Measurements from ENCODE around the gene GP1BB. TPM values are rescaled to one million over a fixed set of nuclear protein-coding genes. Genes with fewer than 3 reads are reported as not detected.
A peak's percentile ranks its signal among the peaks of the same experiment; 100 is the strongest.

The GP1BB gene
- total RNA-seq, 1 experiment from 2014 or later, result 4.9 TPM

DNA sequence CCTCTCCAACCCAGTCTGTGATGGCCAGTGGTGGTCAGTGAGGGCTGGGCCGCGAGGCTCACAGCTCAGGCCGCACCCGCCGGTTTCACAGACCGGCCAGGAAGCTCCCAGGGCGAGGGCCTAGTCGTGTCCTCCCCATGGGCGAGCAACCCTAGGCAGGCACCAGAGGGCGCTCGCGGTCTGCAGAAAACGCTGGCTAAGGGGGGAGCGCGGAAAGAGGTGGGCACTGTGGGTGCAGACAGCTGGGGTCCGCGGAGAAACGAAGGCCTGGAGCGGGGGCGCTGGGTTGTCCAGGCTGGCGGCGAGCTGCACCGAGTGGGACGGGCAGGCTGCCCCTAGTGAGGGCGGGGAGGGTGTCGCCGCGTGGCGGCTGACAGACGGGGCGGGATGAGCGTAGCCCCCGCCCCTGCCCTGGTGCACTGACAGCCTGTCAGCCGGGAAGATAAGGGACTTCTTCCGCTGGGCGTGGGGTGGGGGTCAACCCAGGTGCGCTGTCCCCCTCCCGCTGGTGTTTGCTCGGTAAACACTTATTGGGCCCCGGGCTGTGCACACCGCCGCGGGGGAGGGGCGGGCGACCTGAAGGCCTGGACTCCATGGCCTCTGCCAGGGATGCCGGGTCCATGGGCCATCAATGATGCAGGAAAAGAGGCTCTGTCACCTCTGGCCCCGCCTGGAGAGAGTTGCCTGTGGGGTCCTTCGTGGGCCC is 7.5 kb downstream of the GP1BB start:
- Histone ChIP-seq H3K9me3 (replicated peaks) (no peaks in the 10 kb centered on the region), H3K36me3 (no peaks in the 10 kb centered on the region), H3K4me1 (replicated peaks) (peaks cover 10% of the 10 kb centered on the region), H3K4me3 (peak overlapping the region; percentile 32), H3K27me3 (replicated peaks) (no peaks in the 10 kb centered on the region), H3K27ac (no peak overlapping the region)
- DNase-seq (ENCODE audit: low read depth in 1 of 2, low spot score in 2 of 2), result peak; percentile 83 to 85

DNA sequence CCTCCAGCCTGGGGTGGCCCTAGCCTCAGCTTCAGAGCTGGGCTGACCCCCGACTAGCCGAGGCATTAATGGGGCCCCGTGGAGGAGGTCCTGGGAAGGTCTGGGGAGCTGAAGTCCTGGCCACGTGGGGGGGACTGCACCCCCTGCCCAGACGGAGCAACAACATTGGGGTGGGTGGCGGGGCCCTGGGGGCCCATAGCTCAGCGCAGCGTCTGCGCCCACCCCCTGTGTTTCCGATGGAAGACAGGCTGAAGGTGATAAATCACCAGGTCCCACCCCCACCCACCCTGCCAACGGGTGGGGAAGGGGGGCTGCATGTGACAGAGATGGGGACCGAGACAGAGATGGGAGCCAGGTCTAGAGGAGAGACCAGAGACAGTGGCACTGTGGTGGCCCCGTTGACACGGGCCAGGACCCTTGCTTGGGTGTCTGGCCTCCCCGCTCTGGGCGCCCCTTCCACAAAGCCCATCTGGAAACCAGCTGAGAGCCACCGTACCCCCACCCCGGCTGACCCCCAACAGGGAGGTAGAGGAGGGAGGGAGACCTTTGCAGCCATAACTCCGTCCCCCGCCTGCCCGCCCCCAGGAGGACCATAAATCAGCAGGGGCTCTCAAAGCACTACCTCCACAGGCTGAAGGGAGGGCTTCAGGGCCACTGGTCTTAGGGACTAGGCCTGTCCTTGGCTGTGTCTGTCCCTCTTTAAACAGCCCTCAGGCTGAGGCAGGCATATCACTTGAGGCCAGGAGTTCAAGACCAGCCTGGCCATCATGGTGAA is 8.2 kb downstream of the GP1BB start:
- H3K9me3 ChIP-seq (replicated peaks), result no peaks in the 10 kb centered on the region
- DNase-seq (ENCODE audit: low read depth in 1 of 2, low spot score in 2 of 2), result no peak
- no peak overlapping the region for H3K27ac ChIP-seq
- H3K36me3 ChIP-seq, result no peaks in the 10 kb centered on the region
- H3K4me3 ChIP-seq, result no peak overlapping the region; the same call in 1 of the 2 replicates
- peaks cover 10% of the 10 kb centered on the region for H3K4me1 ChIP-seq (replicated peaks)
- no peaks in the 10 kb centered on the region for H3K27me3 ChIP-seq (replicated peaks)

DNA sequence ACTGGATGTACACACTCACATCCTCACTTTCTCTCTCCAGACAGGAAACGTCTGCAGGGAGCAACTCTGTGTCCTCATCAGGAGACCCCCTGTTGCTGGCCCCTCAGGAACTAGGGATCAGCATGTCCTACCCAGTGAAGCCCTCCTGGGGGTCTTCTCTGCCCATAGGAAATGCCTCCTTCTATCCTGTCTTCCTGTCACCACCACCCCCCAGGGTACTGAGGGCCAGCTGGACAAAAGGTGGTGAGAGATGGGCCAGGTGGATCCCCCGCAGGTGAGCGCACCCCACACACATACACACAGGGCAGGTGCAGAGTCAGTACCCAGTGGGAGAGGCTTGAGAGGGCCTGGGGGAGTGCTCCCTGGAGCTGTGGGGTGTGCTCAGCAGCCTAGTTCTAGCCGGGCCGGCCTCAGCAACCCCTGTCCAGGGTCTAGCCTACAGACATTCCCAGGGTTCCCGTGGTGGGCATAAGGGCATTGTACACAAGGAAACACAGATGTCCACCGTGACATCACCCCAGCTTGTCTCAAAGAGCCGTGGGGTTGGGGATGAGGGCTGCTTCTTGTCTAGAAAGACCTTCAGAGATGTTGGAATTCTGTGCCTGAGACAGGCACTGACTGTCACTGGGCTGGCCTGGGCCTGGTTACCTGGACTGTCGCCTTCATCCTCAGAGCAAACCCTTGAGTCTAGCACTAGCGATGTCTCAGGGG is 9.2 kb downstream of the GP1BB start:
- Histone ChIP-seq H3K36me3 (no peaks in the 10 kb centered on the region), H3K27ac (no peak overlapping the region), H3K4me3 (no peak overlapping the region), H3K27me3 (replicated peaks) (no peaks in the 10 kb centered on the region), H3K4me1 (replicated peaks) (peaks cover 10% of the 10 kb centered on the region), H3K9me3 (replicated peaks) (no peaks in the 10 kb centered on the region)
- no peak for DNase-seq (ENCODE audit: low read depth in 1 of 2, low spot score in 2 of 2)

DNA sequence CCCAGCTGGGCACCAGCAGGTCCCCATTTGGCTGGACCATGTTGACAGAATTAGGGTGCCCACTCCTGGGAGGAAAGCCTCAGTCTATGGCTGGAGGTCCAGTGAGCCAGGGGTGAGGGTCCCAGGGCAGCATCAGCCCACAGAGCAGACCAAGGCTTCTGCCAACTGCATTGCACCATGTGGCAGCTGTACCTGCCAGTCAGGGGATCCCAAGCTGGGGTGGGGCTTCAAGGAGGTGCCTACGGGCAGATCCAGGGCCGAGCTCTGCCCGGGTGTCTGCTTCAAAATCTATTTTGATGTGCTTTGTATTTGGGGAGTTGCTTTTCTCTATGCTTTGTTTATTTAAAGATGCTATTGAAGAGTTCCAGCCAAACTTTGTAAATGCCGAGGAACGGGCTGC is 10.4 kb downstream of the GP1BB start:
- Histone ChIP-seq H3K4me3 (no peak overlapping the region), H3K9me3 (replicated peaks) (no peaks in the 10 kb centered on the region), H3K27ac (no peak overlapping the region), H3K4me1 (replicated peaks) (peaks cover 10% of the 10 kb centered on the region), H3K36me3 (no peaks in the 10 kb centered on the region), H3K27me3 (replicated peaks) (no peaks in the 10 kb centered on the region)
- DNase-seq (ENCODE audit: low read depth in 1 of 2, low spot score in 2 of 2), result no peak

DNA sequence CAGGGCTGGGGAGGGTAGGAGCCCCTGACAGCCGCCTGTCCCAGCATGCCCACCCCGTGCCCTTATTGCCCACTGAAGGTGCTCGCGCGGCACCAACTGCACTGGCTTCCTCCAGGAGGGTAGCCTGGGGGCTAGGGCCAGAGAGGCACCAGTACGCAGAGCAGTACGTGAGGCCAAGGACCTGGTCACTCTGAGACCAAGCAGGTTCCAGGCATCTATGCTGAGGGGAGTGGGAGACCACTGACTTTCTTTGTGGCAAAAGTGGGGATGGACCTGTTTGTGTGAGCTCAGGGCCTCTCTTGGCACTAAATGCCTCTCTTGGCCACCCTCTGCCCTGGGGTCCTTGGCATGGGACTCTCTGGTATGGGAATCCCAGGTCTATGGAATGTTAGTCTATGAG is 10.8 kb downstream of the GP1BB start:
- H3K4me3 ChIP-seq, result no peak overlapping the region
- no peaks in the 10 kb centered on the region for H3K27me3 ChIP-seq (replicated peaks)
- peaks cover 10% of the 10 kb centered on the region for H3K4me1 ChIP-seq (replicated peaks)
- no peaks in the 10 kb centered on the region for H3K36me3 ChIP-seq
- no peak overlapping the region for H3K27ac ChIP-seq
- no peaks in the 10 kb centered on the region for H3K9me3 ChIP-seq (replicated peaks)
- DNase-seq (ENCODE audit: low read depth in 1 of 2, low spot score in 2 of 2), result no peak

DNA sequence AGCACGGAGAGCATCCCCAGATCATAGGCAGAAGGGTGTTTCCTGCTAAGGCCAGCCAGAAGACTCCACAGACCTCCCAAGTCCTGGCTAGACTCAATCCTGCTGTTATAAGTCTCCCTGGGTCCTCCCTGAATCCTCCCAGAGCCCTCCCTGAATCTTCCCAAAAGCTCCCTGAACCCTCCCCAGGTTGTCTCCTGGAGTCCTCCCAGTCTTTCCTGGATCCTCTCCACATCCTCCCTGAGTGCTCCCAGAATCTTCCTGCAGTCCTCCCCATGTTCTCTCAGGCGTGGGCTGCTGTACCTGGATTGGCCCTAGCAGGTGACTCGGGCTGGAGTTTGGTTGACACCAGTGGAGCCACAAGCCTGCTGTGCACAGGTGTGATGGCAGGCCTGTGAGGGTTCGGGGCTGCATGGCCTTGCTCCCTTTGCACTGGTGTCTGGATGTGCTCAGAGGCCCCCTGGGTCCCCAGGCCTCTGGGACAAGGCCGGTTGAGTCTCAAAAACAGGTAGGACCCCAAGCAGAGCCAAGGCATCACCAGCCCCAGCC is 11.6 kb downstream of the GP1BB start:
- Histone ChIP-seq H3K27ac (no peak overlapping the region), H3K27me3 (replicated peaks) (no peaks in the 10 kb centered on the region), H3K36me3 (no peaks in the 10 kb centered on the region), H3K4me3 (no peak overlapping the region), H3K4me1 (replicated peaks) (peaks cover 10% of the 10 kb centered on the region), H3K9me3 (replicated peaks) (no peaks in the 10 kb centered on the region)
- no peak for DNase-seq (ENCODE audit: low read depth in 1 of 2, low spot score in 2 of 2)

DNA sequence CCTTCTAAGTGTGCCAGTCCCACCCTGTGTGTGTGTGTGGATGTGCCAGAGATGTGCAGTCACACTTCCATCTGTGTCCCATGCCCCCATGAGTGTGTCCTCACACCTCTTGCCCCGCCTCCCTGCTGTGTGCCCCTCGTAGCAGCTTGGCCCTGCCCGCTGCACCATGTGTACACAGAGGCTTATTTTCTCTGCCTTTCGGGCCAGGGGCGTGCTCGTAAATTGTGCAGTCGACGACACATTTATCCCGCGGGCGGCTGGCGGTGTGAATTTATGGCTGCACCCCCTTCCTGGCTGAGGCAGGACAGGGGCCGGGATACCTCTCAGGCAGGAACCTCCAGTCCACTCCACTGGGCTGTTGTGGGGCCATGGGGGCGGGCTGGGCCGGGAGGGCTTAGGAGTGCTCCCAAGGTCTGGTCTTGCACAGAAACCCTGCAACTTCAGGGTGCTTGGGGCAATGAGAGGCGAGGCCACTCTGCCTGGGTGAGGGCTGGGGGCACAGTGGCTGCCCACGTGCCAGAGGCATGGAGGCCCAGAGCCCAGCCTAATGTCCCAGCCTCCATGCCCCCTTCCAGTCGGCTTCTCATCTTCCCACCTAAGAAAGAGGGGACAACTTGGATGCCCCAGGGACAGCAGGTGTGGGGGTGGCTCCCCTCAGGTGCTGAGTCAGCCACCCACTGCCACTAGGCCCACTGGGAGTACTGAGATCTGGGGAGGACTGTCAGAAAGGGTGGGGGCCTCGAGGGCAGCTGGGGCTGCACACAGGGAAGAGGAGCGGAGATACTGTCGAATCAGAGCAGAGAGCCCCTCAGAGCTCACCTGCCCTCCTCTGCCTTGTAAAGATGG is 12.5 kb downstream of the GP1BB start:
- no peak for DNase-seq (ENCODE audit: low read depth in 1 of 2, low spot score in 2 of 2)
- Histone ChIP-seq H3K36me3 (no peaks in the 10 kb centered on the region), H3K4me3 (no peak overlapping the region), H3K4me1 (replicated peaks) (peaks cover 3% of the 10 kb centered on the region), H3K27me3 (replicated peaks) (no peaks in the 10 kb centered on the region), H3K27ac (no peak overlapping the region), H3K9me3 (replicated peaks) (no peaks in the 10 kb centered on the region)

DNA sequence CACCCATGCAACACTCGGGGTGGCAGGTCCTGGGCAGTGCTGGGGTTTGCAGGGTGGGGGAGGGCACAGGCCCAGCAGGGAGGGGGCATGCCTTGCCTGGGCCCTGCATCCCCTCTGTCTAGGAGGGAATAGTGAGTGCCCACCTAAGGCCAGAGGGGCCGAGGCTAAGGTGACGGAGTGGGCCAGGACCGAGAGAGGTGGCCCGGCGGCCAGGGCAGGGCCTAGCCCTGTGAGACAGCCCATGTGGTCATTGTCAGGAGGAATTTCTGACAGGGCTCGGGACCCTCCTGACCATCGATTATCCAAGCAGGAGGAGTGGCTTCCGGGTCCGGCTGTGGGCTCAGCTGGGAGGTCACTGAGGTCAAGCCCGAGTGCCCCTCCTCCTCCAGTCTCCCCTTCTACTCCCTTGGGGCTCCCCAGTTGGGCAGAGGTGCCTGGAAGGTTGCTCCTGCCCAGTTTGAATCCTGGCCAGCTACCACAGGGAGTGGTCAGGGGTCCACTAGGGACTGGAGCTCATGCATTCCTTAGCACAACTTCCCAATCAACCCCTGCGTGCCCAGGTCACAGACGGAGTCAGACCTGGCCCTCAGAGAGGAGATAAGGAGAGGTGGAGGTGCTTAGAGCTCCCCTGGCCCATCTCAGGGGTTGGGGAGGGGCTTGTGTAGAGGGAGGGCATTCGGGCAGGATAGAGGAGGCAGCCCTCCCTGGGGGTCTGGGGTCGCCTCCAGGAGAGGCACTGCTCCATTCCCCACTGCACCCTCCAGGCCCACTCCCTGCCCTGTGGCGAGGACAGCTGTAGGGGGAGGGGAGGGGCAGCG is 14.7 kb downstream of the GP1BB start:
- Histone ChIP-seq H3K9me3 (replicated peaks) (no peaks in the 10 kb centered on the region), H3K4me1 (replicated peaks) (no peaks in the 10 kb centered on the region), H3K27me3 (replicated peaks) (no peaks in the 10 kb centered on the region), H3K4me3 (no peak overlapping the region), H3K27ac (no peak overlapping the region), H3K36me3 (no peaks in the 10 kb centered on the region)
- DNase-seq (ENCODE audit: low read depth in 1 of 2, low spot score in 2 of 2), result no peak

DNA sequence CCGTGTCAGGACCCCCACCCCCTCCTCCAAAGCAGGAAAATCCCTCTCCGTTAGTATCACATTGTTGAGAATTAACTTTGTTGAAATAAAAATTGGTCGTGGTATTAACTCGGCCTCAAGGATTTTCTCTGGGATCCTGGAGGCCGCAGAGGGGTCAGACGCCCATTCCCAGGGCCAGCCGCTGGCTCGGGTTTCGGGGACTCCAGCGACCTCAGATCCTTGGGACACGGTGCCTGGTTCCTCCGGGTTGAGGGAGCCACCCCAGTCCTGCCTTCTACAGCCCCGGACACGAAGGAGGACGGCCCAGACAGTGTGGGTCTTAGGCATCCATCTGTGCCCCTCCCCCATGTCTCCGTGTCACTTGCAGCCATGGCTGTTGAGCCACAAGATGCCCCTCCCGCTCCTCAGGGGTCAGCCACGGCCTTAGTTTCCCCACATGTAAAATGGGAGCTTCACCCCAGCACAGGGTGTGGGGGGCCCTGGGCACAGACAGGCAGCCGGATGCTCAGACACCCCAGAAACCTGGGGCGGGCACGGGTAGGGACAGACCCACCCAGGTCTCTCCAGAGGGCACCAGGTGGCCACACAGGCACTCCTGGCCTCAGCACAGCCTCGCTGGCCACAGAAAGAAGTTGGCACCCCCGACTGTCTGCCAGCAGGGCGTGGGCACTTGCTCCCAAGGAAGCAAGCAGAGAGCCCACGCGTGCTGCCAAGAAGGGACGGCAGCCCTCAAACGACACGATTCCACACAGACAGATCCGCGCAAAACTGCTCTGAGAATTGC is 15.5 kb downstream of the GP1BB start:
- H3K36me3 ChIP-seq, result no peaks in the 10 kb centered on the region
- DNase-seq (ENCODE audit: low read depth in 1 of 2, low spot score in 2 of 2), result no peak
- H3K27ac ChIP-seq, result no peak overlapping the region
- H3K4me3 ChIP-seq, result no peak overlapping the region
- no peaks in the 10 kb centered on the region for H3K9me3 ChIP-seq (replicated peaks)
- no peaks in the 10 kb centered on the region for H3K4me1 ChIP-seq (replicated peaks)
- no peaks in the 10 kb centered on the region for H3K27me3 ChIP-seq (replicated peaks)

DNA sequence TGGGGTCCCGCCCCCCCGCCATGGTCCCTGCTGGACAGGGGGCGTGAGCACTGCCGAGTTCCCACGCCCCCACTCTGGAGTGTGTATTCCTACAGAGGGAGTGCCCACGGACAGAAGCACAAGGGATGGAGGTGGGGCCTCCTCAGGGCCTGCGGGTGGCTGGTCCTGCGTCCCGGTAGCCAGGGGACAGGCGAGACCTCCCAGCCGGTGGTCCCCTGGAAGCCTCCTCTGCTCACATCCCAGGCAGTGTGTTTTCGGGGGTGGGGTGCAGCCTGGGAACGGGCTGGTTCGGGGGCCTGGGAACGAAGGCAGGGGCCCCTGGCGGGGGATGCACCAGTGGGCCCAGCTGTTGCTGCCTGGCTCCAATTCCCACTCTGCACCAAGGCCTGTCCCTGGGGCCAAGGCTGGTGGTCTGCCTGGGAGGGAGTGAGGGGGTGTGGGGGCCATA is 16.1 kb downstream of the GP1BB start:
- H3K27me3 ChIP-seq (replicated peaks), result no peaks in the 10 kb centered on the region
- H3K4me1 ChIP-seq (replicated peaks), result no peaks in the 10 kb centered on the region

DNA sequence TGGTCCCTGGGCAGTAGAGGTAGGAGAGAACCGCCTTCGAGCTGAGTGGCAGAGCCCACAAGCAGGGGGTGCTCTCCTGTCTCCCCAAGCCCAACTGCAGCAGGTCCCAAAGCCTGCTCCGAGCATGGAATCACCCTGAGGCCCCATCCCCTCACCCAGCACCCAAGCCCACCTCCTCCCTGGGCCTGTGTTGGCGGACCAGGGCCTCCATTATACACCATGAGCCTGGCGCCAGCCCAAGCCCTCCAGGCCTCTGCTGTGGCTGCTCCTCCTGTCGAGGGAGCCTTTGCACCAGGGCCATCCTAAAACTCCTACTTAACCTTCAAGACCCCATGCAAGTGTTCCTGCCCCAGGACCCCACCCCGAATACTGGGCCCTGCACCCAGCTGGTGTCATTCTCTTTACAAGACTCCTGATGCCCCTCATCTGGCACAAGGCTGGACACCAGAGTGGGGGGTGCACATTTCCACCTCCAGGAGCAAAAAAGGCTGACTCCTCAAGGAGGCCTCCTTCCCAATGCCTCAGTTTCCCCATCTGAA is 16.6 kb downstream of the GP1BB start:
- H3K27ac ChIP-seq, result no peak overlapping the region
- no peaks in the 10 kb centered on the region for H3K4me1 ChIP-seq (replicated peaks)
- DNase-seq (ENCODE audit: low read depth in 1 of 2, low spot score in 2 of 2), result no peak
- H3K27me3 ChIP-seq (replicated peaks), result no peaks in the 10 kb centered on the region
- no peaks in the 10 kb centered on the region for H3K36me3 ChIP-seq
- no peak overlapping the region for H3K4me3 ChIP-seq
- no peaks in the 10 kb centered on the region for H3K9me3 ChIP-seq (replicated peaks)

More for the DNA sequence above, 16.1 kb downstream of the GP1BB start:
- no peak for DNase-seq (ENCODE audit: low read depth in 1 of 2, low spot score in 2 of 2)
- Histone ChIP-seq H3K36me3 (no peaks in the 10 kb centered on the region), H3K9me3 (replicated peaks) (no peaks in the 10 kb centered on the region), H3K27ac (no peak overlapping the region), H3K4me3 (no peak overlapping the region)

DNA sequence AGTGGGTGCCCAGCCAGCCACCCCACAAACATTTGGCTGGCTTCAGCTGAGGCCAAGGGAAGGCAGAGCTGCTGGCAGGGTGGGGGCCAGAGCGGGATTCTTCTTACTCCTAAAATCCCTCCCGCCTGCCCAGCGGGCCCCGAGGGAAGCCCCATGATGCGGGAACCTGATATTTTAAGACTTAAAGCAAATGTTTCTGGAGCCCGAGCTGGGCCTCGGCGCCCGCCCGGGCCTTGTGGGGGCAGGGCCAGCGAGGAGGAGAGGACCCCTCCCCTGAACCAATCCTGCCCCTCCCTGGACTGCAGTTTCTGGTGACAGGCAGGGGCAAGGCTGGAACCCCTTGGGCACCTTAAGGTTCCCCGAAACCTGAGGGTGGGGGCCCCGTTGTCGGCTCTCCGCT is 17.2 kb downstream of the GP1BB start:
- no peak for DNase-seq (ENCODE audit: low read depth in 1 of 2, low spot score in 2 of 2)
- H3K4me1 ChIP-seq (replicated peaks), result peaks cover under 1% of the 10 kb centered on the region
- H3K27ac ChIP-seq, result no peak overlapping the region
- no peaks in the 10 kb centered on the region for H3K27me3 ChIP-seq (replicated peaks)
- no peaks in the 10 kb centered on the region for H3K36me3 ChIP-seq
- no peaks in the 10 kb centered on the region for H3K9me3 ChIP-seq (replicated peaks)
- no peak overlapping the region for H3K4me3 ChIP-seq
